HG03064 (cell line): Measurements from ENCODE around the gene BCL7A.
"Not testable (repeated sequence)": the region's sequence is repeated elsewhere in the genome, so short reads cannot be mapped to it uniquely, and the experiment has no call there.

Source experiments
- ATAC-seq: cut with Tn5 transposase; IDR thresholded peaks from one replicate; pipeline ENCODE4 v1.9.1; 2021; ENCODE audit warnings: low read depth; ENCODE audit not compliant: unreplicated experiment

The BCL7A gene

DNA sequence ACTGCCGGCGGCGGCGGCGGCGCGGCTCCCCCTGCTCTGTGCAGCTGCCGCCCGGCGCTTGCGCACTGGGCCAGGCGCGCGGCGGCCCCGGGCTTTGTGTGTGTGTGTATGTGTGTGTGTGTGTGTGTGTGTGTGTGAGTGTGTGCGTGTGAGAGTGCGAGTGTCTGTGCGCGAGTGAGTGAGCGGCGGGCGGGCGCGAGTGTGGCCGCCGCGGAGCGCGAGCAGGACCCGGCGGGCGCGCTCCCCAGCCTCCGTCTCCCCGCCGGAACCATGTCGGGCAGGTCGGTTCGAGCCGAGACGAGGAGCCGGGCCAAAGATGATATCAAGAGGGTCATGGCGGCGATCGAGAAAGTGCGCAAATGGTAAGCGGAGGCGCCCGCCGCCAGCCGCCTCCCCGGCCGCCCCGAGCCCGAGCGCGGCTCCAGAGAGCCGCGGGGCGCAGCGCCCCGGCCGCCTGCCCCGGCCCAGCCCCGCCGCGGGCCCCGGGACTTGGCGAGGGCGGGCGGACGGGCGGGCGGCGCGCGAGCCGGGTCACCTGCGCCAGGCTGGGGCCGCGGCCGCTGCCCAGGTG, at the start of gene BCL7A:
BCL7A (plus strand) TSS at position 63 of the 571 bp plus-strand sequence; CDS start at position 271, 208 bp downstream.
- no peak for ATAC-seq

- no peak for ATAC-seq
These were observed 47.4 kb upstream of the BCL7A start for GRCh38 chr12:121974026-121974985.

DNA sequence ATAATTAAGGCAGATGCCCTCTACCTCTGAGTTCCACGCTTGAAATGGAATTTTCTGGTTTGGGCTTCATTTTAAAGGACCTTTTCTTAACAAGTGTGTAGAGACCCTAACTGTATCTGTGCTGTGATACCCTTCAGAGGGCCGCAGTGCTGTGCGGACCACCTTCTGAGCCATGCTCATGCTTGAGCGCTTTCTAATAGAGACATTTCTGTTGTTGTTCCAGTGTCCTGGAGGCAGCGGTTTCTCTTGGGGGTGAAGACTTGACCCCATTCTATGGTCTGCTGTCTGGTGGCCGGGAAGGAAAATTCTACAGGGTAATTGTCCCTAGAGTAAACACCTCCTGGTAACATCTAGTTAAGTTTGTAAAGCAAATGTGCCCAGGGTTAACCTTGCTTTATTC, 46.7 kb upstream of the BCL7A start:
- no peak for ATAC-seq

GRCh38 chr12:121976950-121977349, 44.7 kb upstream of the BCL7A start:
- ATAC-seq, result no peak

GRCh38 chr12:121980191-121980891, 41.3 kb upstream of the BCL7A start:
- ATAC-seq, result no peak

GRCh38 chr12:121980892-121981272, 40.8 kb upstream of the BCL7A start:
- no peak for ATAC-seq

DNA sequence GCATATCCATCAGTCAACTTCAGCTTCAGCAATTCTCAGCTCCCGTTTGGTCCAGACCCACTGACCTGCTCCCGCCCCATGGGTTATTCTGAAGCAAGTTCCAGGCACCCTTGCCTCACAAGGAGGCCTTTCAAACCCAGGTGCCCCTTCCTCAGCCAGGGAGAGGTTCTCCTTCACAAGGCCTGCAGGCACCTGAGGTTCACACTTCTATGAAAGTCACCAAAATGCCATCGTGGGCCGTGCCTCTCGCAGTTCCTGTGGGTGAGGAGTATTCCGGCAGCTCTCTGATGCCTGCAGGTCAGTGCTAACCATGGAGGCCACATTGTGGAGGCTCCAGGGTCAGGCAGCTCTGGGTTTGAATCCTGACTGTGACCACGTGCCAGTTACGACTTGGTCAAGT, 40.2 kb upstream of the BCL7A start:
- ATAC-seq, result no peak

- no peak for ATAC-seq
These were observed 38.7 kb upstream of the BCL7A start for GRCh38 chr12:121982950-121983349.

DNA sequence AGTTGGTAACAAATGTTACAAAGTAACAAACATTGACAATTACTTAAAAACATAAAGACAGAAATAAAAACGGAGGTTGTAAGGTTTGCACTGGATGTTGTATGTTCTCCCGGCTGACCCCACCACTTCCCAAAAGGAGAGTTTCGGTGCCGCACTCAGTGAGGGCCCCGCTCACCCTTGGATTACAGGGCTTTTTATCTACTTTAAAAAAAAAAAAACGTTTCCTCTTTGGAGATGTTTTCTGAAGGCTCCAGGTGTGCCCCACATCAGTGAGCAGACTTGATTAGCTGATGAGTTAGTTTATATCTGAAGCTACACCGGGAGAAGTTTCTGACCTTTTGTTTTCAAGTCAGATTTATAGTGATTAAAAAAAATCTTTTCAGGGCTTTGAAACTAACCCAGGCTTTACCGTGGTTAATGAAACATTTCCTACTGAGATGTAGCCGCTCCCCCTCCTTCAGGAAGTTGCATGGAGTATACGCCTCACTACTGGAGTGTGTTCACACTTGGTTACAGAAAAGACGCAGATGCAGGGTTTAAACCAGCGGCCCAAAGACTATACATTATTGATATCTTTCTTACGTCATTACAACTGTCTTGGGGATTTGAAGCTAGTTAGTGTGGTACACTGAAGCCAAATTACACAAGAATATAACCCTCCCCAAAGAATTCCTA, 38.0 kb upstream of the BCL7A start:
- ATAC-seq, result no peak

- ATAC-seq, result no peak
These were observed 35.0 kb upstream of the BCL7A start for GRCh38 chr12:121986489-121987245.

DNA sequence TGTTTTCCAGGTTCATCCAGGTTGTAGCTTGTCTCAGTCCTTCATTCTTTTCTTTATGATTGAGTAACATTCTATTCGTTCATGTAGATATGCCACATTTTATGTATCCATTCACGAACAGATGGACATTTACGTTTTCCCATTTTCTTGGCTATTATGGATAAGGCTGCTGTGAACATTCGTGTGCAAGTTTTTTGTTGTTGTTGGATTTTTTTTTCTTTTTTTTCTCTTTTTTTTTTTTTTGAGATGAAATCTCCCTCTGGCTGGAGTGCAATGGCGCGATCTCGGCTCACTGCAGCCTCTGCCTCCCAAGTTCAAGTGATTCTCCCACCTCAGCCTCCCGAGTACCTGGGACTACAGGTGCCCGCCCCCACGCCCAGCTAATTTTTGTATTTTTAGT, 33.2 kb upstream of the BCL7A start:
- not testable (repeated sequence) for ATAC-seq

GRCh38 chr12:121989276-121990113, 32.2 kb upstream of the BCL7A start:
- no peak for ATAC-seq

GRCh38 chr12:121990114-121990647, 31.5 kb upstream of the BCL7A start:
- ATAC-seq, result no peak

- ATAC-seq, result peak; percentile 67
These were observed 30.7 kb upstream of the BCL7A start for GRCh38 chr12:121990692-121991603.

- ATAC-seq, result peak; percentile 74
These were observed 29.4 kb upstream of the BCL7A start for GRCh38 chr12:121992059-121992879.

DNA sequence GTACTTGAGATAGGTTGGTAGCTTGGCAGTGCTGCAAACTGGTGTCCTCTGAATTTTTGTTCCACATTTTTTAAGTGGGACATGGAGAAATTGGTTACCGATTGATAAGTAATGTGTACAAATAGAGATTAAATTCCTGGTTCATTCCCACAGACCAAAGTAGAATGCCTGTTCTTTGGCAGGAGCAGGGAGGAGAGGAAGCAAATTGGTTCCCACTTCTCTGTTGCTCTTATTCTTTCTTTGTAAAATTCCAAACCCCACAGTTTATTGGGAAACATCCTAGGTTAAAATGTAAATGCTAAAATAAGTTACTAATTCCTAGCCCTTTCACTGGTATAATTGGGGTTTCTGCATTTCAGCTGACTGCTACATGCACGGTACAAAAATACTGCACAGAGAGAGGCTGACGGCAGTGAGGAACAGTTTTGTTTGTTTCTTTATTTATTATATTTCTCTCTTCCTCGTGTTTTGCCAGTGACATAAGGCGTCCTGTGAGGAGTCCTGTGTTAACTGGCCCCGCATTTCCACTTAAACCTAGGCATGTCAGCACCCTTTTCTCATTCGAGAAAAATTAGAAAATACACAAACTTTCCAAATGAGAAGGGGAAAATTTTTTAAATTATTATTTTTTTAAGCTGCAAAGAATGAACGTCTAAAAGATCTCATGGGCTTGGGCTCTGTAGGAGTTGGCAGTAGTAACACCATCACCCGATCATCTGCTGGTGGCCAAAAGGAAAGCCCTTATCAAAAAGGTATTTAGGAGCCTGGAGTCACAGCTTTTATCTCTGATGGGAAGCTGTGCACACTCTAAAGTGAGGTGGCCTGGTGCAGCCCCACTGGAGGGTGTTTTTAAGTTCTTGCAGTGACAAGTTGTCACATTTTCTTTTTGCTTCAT, 25.4 kb upstream of the BCL7A start:
- ATAC-seq, result no peak
